HG03378 (cell line): ENCODE data around the gene RNF175.
"Not testable (repeated sequence)": the region's sequence is repeated elsewhere in the genome, so short reads cannot be mapped to it uniquely, and the experiment has no call there.

ENCODE experiments used
- ATAC-seq: cut with Tn5 transposase; IDR thresholded peaks from one replicate; pipeline ENCODE4 v1.9.1; 2021; ENCODE audit warnings: mild to moderate bottlenecking, moderate library complexity; ENCODE audit not compliant: unreplicated experiment

Gene RNF175

DNA sequence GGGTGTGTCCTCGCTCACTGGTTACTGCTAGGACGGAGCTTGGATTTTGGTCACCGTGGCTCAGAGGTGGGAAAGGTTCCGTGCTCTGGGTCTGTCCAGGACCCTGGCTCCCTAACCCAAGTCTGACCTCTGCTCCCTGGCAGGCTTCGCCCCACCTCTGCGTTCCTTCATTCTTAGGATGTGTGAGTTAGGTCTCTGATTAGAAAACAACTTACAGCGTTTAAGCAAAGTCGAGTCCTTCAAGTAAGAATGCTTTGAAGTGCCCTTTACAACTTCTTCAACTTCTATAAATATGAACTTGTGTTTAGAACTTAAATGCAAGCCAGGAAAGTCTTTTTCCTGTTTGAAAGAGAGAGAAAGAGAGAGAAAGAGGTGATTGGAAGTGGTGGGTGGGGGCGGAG, 74.9 kb downstream of the RNF175 start:
- ATAC-seq: peak; percentile 23

DNA sequence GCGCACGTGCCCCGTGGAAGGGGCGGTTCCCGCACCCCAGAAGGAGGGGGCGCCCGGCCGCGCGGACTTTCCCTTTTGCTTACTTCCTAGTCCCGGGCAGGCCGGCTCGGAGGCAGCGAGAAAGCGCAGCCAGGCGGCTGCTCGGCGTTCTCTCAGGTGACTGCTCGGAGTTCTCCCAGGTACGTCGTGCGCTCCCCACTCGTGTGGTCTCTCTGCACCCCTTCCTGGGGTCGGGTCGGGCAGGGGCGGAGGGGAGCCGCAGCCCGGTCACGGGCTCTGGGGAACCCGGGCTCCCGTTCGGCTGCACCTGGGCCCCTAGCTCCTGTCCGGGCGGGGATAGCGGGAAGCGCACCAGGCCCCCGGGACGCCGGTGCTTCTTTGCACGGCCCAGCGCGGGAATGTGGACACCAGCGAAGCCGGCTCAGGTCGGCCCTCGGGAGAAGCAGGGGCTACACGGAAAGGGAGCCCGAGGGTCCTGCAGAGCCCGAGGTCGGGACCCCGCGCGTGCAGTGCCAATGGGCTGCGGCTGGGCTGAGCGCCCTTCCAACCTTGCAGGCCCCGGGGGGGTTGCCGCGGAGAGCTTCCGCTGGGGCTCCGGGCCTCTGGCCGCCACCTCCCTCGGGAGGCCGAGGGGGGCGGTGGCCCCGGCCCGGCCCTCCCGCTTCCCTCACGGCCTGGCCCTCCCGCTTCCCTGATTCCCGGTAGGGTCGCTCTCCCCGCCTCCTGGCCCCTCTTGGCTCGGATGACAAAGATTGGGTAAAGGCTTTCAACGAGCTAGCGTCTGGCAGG, 75.4 kb downstream of the RNF175 start, which contains the start of gene TLR2:
TLR2 (plus strand) TSS at position 99 of the 789 bp plus-strand sequence. CDS start 18,628 bp downstream, outside the sequence.
- ATAC-seq: peak; percentile 75

DNA sequence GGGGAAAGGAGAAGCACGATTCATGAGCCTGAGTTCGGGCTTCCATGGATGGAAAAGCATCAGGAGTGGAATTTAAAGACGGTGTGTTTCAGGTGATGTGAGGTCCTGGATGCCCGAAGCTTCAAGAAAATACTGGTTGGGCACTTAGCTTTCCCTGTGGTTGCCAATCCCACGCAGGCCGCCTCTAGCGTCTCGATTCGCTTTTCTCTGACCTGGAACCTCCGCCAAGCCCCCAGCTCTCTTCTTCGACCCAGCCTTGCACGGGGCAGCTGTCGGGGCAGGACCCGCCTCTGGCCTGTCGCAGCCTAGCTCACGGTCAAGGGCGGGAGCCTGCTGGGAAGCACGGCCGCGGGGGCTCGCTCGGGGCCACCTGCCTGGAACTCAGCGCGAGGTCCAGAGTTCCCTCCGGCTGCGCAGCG, 76.1 kb downstream of the RNF175 start:
- no peak for ATAC-seq

DNA sequence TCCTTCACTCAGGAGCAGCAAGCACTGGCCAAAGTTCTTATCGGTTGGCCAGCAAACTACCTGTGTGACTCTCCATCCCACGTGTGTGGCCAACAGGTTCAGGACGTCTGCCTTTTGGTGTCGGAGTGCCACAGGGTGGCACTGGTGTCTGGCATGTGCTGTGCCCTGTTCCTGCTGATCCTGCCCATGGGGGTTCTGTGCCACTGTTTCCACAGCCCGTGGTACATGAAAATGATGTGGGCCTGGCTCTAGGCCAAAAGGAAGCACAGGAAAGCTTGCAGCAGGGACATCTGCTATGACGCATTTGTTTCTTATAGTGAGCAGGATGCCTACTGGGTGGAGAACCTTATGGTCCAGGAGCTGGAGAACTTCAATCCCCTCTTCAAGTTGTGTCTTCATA, 80.3 kb downstream of the RNF175 start:
- ATAC-seq: no peak

DNA sequence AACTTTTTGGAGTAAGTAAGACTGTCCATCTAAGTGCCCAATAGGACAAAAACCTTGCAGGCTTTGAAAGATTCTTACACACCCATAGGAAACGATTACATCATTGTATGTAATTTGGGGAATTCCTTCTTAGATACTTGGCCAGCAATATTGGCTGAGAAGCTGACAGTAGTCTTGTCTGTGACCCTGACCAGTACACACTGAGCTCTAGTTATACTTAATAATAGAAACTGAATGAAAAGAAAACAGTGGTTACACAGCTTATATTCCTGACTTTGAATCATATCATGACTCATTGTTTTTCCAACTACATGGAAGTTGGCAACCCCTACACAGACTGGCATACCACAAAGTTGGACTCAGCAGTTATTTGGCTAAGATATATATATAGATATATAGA, 82.8 kb downstream of the RNF175 start:
- ATAC-seq: no peak

DNA sequence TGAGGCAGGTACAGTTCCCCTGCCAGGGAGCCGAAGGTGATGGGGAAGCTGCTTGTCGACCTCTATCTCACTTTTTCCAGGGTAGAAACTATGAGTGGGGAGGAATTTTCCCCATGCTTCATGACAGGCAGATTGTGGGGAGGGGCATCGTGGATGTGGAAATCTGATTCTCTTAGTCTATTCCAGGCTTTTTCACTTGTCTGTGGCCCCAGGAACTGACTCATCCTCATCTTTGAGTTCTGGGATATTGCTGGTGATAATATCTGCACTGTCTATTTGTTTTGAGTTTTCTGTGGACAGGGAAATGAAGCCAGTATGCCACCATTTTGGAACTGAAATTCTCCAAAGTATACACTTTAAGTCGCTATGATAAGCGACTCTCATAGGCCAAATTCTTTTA, 83.3 kb downstream of the RNF175 start:
- no peak for ATAC-seq

DNA sequence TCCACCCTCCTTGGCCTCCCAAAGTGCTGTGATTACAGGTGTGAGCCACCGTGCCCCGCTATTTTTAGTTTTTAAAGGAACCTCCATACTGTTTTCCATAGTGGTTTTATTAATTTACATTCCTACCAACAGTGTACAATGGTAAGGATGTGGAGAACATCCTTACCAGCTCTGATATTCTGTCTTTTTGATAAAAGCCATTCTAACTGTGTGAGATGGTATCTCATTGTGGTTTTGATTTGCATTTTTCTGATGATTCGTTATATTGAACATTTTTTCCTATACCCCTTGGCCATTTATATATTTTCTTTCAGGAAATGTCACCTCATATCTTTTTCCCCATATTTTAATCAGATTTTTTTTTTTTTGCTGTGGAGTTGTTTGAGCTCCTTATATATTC, 90.0 kb downstream of the RNF175 start:
- no peak for ATAC-seq

DNA sequence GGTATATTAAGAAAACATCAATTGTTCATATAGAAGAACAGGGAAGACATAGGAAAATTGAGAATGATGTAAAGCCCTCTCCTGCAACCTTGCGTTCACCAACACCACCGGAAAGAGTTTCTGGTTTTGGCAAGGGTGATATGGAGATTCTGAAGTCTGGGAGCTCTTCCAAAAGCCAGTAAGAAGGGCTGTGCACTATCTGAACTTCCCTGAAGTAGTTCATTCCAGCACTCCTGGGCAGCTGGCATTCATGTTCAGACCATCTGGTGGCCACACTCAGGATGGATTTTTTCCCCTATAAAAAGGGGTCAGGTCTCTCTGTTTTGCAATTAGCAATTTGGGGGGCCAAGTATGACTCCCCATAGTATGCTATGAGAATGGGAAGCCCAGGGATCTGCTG, 91.2 kb downstream of the RNF175 start:
- no peak for ATAC-seq

DNA sequence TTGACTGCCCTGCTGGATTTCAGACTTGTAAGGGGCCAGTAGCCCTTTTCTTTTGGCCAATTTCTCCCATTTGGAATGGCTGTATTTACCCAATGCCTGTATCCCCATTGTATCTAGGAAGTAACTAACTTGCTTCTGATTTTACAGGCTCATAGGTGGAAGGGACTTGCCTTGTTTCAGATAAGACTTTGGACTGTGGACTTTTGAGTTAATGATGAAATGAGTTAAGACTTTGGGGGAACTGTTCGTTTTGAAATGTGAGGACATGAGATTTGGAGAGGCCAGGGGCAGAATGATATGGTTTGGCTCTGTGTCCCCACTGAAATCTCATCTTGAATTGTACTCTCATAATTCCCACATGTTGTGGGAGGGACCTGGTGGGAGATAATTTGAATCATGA, 93.3 kb downstream of the RNF175 start:
- not testable (repeated sequence) for ATAC-seq

DNA sequence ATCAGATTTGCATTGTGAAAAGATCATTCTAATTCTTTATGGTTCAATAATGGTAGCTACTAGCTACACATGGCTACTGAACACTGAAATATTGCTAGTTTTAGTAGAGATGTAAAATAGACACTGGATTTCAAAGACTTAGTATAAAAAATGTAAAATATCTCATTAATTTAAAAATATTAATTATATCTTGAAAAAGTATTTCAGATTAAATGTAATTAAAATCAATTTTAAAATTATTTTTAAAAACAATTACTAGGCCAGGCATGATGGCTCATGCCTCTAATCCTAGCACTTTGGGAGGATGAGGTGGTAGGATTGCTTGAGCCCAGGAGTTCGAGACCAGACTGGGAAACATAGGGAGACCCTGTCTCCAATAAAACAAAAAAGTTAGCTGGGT, 96.2 kb downstream of the RNF175 start:
- ATAC-seq: no peak

DNA sequence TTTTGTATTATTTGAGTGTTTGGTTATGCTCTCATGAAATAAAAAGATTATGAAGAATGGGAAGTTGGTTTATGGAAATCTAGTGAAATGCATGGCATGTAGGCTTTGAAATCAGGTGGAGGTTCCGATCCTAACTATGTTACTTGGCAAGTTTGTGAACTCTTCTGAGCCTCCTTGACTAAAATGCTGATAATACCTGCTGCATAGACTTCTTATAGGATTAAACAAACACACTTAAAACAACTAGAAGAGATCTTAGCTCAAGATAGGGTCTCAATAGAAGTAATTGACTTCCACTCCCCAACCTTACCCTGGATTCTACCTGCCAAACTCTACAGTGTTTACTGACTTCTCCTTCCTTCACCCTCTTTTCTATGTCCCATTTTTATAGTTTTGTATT, 97.9 kb downstream of the RNF175 start:
- no peak for ATAC-seq

DNA sequence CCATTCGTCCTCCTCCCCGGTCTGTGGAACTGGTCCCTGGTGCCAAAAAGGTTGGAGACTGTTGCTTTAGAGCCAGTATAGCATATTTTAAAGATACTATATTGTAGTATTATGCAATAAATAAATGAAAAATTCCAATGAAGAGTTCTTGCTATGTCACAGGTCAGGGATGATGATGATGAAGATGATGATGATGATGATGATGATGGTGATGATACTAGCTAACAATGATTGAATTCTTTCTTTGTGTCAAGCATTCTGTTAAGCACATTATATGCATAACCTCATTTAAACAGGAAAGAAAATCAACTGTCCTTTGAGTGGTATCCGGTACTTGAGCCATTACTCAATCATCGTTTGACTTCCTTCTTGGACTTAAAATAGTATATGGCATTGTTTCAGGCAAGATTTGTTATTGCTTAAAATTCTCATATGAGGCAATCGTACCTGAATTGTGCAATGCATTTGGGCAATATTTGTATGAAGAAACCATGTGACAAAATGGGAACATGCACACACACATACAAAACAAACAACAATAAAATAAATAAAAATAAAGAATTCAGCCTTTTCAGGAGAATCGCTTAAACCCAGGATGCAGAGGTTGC, 98.5 kb downstream of the RNF175 start:
- ATAC-seq: no peak
